Stimulated activated naive B cell treated with anti-CD40 and anti-IgM and Interleukin-4, amounts not matched to agents 10 μg/mL and 1 μg/mL and 100 μg/mL, for 72 hours (primary cell): Measurements from ENCODE around the gene EP400.

ENCODE experiments used
- ATAC-seq, 2 donors: fragments of 150-1000 bp; cut with Tn5 transposase; replicated peaks; 2 replicates each; pipeline ENCODE4 v1.10.0; 2021; ENCODE audit warnings: moderate library complexity in 1 of 2
- DNase-seq: peaks from one replicate; pipeline ENCODE4 v3.0.0; 2021
- H3K27ac Mint-ChIP-seq: one replicate; pipeline ENCODE4 v1.8.0; 2022; ENCODE audit warnings: mild to moderate bottlenecking, mixed read lengths
- H3K27me3 Mint-ChIP-seq, 2 donors: one replicate each; pipeline ENCODE4 v1.8.0; 2022; ENCODE audit warnings: mixed read lengths in 2 of 2
- H3K36me3 Mint-ChIP-seq, 2 donors: one replicate each; pipeline ENCODE4 v1.8.0; 2022; ENCODE audit warnings: mixed read lengths in 2 of 2, mild to moderate bottlenecking in 1 of 2
- H3K4me1 Mint-ChIP-seq, 2 donors: one replicate each; pipeline ENCODE4 v1.8.0; 2022; ENCODE audit warnings: mixed read lengths in 2 of 2, mild to moderate bottlenecking in 1 of 2
- H3K4me3 Mint-ChIP-seq, 2 donors: one replicate each; pipeline ENCODE4 v1.8.0; 2022; ENCODE audit warnings: mild to moderate bottlenecking in 2 of 2, mixed read lengths in 2 of 2, moderate library complexity in 1 of 2
- H3K9me3 Mint-ChIP-seq, 2 donors: one replicate each; pipeline ENCODE4 v1.8.0; 2022; ENCODE audit warnings: mixed read lengths in 2 of 2, mild to moderate bottlenecking in 1 of 2

The EP400 gene

DNA sequence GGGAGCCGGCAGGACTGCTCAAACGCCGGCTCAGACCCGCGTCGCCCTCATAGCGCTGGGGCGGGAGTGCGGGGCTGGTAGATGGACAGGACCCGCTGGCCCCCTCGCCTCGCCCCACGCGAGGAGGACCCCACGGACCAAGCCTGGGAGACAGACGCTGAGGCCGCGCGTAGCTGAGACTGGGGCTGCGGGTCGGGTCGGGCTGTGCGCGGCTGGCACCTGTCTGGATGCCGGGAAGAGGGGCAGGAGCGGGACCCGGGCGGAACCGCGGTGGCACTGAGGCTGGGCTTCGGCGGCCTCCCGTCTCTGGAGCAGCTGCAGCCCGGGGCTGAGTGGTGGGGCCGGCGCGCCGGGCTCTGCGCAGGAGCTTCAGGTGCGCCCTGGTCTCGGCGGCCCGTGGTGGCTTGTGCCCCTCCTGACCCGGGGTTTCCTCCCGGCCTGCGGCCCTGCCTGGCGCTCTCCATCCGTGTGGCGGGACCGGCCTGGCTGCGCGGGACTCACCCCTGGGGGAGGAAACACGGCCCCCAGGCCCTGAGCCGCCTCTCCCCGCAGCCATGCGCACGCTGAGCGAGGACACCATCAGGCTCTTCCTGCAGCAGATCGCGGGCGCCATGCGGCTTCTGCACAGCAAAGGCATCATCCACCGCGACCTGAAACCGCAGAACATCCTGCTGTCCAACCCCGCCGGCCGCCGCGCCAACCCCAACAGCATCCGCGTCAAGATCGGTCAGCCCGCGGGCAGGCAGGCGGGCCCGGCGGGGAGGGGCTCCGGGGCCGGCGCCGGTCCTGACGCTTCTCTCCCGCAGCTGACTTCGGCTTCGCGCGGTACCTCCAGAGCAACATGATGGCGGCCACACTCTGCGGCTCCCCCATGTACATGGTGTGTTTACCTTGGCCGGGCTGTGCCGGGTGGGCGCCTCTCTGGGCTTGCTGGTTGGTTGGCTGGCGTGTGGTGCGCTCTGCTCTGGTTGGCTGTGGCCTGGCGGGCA is 41.4 kb upstream of the EP400 start:
- H3K27me3 Mint-ChIP-seq: no peaks in the 10 kb centered on the region
- H3K4me1 Mint-ChIP-seq: peaks cover 2 to 5% of the 10 kb centered on the region in 2 donors
- H3K27ac Mint-ChIP-seq: no peak overlapping the region
- ATAC-seq (no peak), DNase-seq (no peak)
- peaks cover 7 to 11% of the 10 kb centered on the region in 2 donors for H3K36me3 Mint-ChIP-seq
- no peak overlapping the region for H3K4me3 Mint-ChIP-seq
- H3K9me3 Mint-ChIP-seq: no peaks in the 10 kb centered on the region

DNA sequence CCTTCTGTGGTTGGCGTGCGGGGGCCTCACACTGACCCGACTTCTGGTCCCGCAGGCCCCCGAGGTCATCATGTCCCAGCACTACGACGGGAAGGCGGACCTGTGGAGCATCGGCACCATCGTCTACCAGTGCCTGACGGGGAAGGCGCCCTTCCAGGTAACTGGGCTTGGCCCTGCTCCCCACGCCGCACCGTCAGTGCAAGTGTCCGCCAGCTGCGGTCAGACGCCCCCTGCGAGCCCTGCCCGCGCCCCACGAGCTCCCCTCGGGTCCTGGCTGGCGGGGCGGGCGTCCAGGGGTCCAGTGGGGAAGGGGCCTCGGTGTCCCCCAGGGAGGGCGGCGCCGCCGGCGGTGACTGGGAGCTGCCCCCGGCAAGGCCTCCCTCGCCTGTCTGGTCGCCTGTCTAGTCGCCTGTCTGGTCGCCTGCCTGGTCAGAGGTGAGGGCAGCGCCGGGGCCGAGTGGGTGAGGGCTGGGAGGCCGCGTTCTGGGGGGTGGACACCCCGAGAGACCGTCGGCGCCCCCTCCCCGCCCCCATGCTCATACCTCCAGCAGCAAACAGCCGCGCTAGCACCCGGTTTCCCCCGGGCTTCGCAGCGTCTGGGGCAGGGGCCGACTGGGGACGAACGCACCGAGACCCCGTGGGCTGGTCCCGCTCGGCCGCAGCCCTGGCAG is 40.5 kb upstream of the EP400 start:
- Mint-ChIP-seq H3K36me3 (peaks cover 7 to 12% of the 10 kb centered on the region in 2 donors), H3K27ac (no peak overlapping the region), H3K27me3 (no peaks in the 10 kb centered on the region), H3K4me1 (peaks cover 0 to 5% of the 10 kb centered on the region in 2 donors), H3K4me3 (no peak overlapping the region), H3K9me3 (no peaks in the 10 kb centered on the region)
- ATAC-seq: no peak
- no peak for DNase-seq

DNA sequence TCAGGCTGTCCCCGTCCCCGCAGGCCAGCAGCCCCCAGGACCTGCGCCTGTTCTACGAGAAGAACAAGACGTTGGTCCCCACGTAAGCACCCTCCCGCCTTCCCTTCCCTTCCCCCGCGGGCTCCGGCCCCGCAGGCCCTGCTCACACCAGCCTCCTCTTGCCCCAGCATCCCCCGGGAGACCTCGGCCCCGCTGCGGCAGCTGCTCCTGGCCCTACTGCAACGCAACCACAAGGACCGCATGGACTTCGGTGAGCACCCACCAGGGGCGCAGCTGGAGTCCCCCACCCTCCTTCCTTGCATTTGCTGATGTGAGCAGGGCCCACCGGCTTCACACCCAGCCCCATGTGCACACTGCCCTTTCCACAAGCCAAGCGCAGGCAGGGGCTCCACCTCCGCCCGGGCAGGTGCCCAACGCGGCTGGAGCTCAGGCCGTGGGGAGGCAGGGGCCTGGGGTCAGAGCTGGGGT is 40.0 kb upstream of the EP400 start:
- Mint-ChIP-seq H3K27me3 (no peaks in the 10 kb centered on the region), H3K4me3 (no peak overlapping the region), H3K36me3 (peaks cover 7 to 16% of the 10 kb centered on the region in 2 donors), H3K9me3 (no peaks in the 10 kb centered on the region), H3K4me1 (peaks cover 0 to 5% of the 10 kb centered on the region in 2 donors), H3K27ac (no peak overlapping the region)
- DNase-seq: no peak
- ATAC-seq: no peak

DNA sequence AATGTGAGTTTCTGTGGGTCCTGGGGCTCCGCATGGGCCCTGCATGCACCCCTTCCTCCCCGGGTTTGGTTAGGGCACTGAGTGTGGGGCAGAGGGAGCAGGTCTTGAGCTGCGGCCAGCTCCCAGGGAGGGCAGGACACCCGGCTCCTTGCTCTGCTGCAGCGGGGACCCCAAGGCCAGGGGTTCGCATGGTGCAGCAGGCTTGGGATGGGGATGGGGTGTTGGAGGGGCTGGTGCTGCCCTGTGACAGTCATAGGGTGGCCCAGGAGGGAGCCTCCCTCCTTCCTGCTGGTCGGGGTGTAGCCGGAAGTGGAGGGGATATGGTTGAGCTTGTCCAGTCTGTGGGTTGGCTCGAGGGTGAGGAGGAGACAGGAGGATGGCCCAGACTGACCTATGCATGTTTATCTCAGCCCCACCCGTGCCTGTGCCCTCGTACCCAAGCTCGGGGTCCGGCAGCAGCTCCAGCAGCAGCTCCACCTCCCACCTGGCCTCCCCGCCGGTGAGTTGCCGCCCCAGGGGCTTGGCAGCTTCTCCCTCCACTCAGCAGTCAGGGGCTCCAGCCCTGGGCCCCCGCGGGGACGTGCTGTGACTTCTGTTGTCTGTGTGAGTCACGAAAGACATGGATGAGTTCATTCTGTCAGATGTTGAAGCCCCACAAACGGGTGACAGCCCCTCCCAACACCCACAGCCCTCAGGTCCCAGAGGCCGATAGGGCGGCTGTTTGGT is 39.3 kb upstream of the EP400 start:
- ATAC-seq: no peak
- Mint-ChIP-seq H3K9me3 (no peaks in the 10 kb centered on the region), H3K36me3 (peaks cover 12 to 21% of the 10 kb centered on the region in 2 donors), H3K4me3 (no peak overlapping the region), H3K4me1 (peaks cover 0 to under 1% of the 10 kb centered on the region in 2 donors), H3K27me3 (no peaks in the 10 kb centered on the region), H3K27ac (no peak overlapping the region)
- DNase-seq: no peak

DNA sequence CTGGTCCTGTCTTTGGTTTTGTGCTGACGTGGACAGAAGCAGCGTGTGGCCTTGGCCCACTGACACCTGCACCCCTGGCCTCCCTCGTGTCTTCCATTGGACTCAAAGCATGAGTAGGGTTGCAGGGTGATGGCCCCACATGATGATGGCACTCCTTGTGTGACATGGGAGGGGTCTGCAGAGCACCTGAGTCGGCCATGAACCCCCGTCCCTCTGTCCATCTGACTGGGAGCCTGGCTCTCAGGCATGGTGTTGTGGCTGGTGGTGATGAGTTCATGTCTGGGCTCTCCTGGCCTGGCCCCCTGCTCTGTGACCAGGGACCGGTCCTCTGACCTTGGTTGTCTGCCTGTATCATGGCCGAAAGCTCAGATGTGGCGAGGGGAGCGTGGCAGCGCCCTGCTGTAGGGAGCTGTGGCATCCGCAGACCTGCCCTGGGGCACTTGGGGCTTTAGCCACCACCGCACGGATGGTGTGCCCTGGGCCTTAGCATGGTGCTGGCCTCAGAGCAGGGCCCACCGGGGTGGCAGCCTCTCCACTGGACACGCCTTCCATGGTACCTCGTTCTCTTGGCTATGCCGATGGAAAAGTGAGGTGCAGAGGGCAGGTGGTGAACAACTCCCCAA is 38.6 kb upstream of the EP400 start:
- Mint-ChIP-seq H3K27ac (no peak overlapping the region), H3K9me3 (no peaks in the 10 kb centered on the region), H3K4me1 (no peaks in the 10 kb centered on the region), H3K4me3 (no peak overlapping the region), H3K27me3 (no peaks in the 10 kb centered on the region), H3K36me3 (peaks cover 12 to 24% of the 10 kb centered on the region in 2 donors)
- ATAC-seq (no peak), DNase-seq (no peak)

DNA sequence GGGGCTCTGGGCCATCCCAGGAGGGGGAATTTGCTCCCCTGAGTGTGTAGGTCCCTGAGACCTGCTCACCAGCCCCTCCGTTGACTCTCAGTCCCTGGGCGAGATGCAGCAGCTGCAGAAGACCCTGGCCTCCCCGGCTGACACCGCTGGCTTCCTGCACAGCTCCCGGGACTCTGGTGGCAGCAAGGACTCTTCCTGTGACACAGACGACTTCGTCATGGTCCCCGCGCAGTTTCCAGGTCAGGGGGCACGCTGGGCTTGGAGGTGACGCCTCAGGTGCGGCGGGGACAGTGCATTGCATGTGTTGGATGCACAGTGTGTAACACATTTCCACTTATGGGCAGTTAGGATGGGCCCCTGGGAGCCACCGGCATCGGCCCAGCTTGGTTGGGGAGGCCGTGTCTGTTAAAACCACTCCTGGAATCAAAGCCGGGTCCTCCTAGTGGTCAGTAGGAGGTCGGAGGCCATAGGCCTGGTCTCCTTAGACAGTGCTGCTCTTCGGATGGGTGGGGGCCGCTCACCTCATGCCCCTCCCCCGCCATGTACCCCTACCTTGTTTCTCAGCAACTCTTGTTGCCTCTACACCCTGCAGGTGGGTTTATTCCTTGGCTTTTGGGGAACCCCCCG is 37.8 kb upstream of the EP400 start:
- Mint-ChIP-seq H3K4me1 (no peaks in the 10 kb centered on the region), H3K9me3 (no peaks in the 10 kb centered on the region), H3K27ac (no peak overlapping the region), H3K36me3 (peaks cover 16 to 29% of the 10 kb centered on the region in 2 donors), H3K27me3 (no peaks in the 10 kb centered on the region), H3K4me3 (no peak overlapping the region)
- ATAC-seq (no peak), DNase-seq (no peak)

DNA sequence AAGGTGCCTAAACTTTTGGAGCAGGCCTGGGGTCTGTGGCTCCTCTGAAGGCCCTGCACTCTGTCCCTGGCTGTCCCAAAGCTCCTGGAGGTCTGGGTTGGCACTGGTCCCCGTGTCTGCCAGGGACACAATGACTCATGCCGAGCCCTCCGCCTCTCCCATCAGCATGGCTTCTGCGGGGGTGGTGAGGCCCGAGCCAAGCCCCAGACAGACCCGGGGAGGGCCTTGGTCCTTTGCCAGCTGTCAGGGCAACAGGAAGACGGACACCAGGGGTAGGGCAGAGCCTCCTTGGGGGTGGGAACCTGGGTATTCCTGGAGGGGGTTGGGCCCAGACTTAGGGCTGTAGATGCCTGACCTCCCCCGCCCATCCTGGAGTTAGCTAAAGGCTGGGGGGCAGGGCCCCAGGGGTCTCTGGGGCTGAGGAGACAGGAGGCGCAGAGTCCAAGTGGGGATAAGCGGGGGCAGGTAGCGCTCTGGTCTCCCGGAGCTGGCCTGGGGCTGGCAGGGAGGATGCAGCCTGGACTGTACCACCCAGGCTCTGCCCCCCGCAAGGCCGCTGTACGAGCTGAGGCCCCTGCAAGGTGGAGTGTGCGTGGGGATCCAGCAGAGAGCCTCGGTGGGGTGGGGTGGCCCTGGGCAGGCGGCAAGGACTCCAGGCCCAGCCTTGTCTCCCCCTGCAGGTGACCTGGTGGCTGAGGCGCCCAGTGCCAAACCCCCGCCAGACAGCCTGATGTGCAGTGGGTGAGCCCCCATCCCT is 37.0 kb upstream of the EP400 start:
- Mint-ChIP-seq H3K36me3 (peaks cover 16 to 29% of the 10 kb centered on the region in 2 donors), H3K27ac (no peak overlapping the region), H3K27me3 (no peaks in the 10 kb centered on the region), H3K4me1 (no peaks in the 10 kb centered on the region), H3K4me3 (no peak overlapping the region), H3K9me3 (no peaks in the 10 kb centered on the region)
- ATAC-seq (no peak), DNase-seq (no peak)

DNA sequence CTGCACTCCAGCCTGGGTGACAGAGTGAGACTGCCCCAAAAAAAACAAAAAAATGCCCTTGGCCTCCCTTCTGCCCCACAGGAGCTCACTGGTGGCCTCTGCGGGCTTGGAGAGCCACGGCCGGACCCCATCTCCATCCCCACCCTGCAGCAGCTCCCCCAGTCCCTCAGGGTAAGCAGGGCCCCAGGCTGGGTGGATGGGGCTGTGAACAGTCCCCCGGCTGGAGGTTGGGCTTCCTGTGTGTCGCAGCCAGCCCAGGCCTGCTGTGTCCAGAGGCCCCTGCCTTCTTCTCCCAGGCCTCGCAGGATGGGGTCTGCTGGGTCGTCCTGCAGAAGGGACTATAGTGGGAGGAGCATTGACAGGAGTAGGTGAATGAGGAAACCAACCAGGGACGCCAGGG is 36.1 kb upstream of the EP400 start:
- DNase-seq (no peak), ATAC-seq (no peak)
- Mint-ChIP-seq H3K27ac (no peak overlapping the region), H3K27me3 (no peaks in the 10 kb centered on the region), H3K4me1 (no peaks in the 10 kb centered on the region), H3K9me3 (no peaks in the 10 kb centered on the region), H3K4me3 (no peak overlapping the region), H3K36me3 (peaks cover 16 to 29% of the 10 kb centered on the region in 2 donors)

DNA sequence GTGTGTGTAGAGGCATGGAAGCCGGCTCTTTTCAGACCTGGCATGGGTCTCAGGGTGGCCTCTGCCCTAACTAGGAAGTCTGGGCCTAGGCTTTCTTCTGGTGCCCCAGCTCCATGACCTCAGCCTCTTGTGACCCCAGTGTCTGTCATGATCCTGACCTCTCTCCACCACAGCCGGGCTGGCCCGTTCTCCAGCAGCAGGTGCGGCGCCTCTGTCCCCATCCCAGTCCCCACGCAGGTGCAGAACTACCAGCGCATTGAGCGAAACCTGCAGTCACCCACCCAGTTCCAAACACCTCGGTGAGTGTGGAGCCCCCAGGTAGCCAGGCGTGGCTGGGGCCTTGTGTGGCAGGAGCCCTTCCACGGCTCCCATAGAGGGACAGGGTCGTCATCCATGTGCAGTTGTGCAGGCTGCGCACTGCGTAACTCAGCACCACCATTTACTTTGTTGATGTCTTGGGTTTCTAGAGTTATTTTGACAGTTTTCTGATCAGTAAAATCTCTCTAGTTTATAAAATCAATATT is 35.5 kb upstream of the EP400 start:
- Mint-ChIP-seq H3K9me3 (no peaks in the 10 kb centered on the region), H3K27ac (no peak overlapping the region), H3K27me3 (no peaks in the 10 kb centered on the region), H3K36me3 (peaks cover 12 to 26% of the 10 kb centered on the region in 2 donors), H3K4me1 (no peaks in the 10 kb centered on the region), H3K4me3 (no peak overlapping the region)
- DNase-seq (no peak), ATAC-seq (no peak)

DNA sequence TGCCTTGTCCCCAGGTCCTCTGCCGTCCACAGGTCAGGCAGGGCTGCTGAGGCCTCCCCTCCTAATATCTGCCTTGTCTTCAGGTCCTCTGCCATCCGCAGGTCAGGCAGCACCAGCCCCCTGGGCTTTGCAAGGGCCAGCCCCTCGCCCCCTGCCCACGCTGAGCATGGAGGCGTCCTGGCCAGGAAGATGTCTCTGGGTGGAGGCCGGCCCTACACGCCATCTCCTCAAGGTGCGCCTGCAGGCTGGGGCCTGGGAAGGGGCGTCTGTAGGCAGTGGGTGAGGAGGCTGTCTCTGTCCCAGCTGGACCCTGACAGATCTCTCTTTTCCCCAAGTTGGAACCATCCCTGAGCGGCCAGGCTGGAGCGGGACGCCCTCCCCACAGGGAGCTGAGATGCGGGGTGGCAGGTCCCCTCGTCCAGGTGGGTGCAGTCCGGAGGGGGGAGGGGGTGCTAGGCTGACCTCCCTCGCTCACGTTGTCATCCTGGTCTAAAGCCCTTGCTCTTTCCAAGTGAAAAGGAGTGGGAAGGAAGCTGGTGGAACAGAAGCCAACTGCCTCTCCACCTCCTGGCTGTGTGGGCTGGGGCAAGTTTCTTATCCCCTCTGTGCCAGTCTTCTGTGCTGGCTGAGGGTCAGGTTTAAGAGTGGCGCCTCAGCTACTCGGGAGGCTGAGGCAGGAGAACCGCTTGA is 34.6 kb upstream of the EP400 start:
- Mint-ChIP-seq H3K4me1 (no peaks in the 10 kb centered on the region), H3K27me3 (no peaks in the 10 kb centered on the region), H3K9me3 (no peaks in the 10 kb centered on the region), H3K27ac (no peak overlapping the region), H3K4me3 (no peak overlapping the region), H3K36me3 (peaks cover 12 to 30% of the 10 kb centered on the region in 2 donors)
- DNase-seq: no peak
- no peak for ATAC-seq

DNA sequence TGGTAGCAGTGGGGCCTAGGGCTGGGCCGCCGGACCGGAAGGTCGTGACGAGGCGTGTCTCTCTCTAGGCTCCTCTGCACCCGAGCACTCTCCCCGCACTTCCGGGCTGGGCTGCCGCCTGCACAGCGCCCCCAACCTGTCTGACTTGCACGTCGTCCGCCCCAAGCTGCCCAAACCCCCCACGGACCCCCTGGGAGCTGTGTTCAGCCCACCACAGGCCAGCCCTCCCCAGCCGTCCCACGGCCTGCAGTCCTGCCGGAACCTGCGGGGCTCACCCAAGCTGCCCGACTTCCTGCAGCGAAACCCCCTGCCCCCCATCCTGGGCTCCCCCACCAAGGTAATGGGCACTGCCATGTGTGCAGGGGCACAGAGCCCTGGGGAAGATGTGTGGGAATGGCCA is 33.9 kb upstream of the EP400 start:
- Mint-ChIP-seq H3K4me3 (no peak overlapping the region), H3K4me1 (no peaks in the 10 kb centered on the region), H3K9me3 (no peaks in the 10 kb centered on the region), H3K27me3 (no peaks in the 10 kb centered on the region), H3K27ac (no peak overlapping the region), H3K36me3 (peaks cover 15 to 30% of the 10 kb centered on the region in 2 donors)
- no peak for ATAC-seq
- DNase-seq: no peak

DNA sequence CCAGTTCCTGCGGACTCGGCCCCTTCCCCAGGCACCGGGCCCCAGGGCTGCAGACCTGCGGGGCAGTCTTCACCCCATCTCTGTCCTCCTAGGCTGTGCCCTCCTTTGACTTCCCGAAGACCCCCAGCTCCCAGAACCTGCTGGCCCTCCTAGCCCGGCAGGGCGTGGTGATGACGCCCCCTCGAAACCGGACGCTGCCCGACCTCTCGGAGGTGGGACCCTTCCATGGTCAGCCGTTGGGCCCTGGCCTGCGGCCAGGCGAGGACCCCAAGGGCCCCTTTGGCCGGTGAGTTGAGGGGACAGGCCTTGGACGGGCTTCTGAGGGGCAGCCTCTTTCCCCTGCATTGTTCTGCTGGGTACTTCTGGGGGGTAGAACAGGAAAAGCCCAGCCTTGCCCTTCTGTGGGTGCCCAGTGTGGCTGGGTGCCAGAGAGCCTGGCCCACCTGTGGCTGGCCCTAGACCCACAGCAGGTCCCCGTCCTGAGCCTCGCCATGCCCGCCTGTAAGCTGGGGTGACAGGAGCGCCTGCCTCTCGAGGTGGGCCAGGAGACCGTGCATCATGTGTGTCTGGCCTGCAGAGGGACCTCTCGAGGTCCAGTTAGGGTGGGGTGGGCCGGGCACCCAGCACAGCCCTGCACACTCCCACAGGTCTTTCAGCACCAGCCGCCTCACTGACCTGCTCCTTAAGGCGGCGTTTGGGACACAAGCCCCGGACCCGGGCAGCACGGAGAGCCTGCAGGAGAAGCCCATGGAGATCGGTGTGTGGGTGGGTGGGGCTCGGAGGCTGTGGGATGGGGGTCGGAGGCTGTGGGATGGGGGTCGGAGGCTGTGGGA is 33.2 kb upstream of the EP400 start:
- DNase-seq: no peak
- Mint-ChIP-seq H3K4me3 (no peak overlapping the region), H3K27me3 (no peaks in the 10 kb centered on the region), H3K9me3 (no peaks in the 10 kb centered on the region), H3K4me1 (no peaks in the 10 kb centered on the region), H3K36me3 (peaks cover 15 to 26% of the 10 kb centered on the region in 2 donors), H3K27ac (no peak overlapping the region)
- no peak for ATAC-seq
